ENCODE measurements around the gene CAPN6.

DNA sequence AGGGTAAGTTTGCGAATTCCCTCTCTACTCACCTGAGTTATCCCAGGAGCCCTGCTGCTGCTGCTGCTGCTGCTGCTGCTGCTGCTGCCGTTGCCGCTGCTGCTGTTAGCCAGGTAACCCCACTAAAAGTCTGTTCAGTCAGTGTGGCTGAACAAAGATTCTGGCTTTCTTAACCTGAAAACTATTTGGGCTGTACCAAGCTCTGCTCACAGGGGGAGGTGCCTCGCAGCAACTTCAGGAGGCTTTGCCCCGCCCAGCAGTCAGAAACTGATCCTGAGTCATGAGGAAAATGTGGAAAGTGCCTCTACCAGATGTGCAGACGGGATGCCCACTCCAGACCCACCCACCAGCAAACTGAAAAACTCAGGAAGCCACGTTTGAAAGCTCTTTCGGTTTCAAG is at the start of gene CAPN6:
- TF ChIP-seq, protein P1, sequence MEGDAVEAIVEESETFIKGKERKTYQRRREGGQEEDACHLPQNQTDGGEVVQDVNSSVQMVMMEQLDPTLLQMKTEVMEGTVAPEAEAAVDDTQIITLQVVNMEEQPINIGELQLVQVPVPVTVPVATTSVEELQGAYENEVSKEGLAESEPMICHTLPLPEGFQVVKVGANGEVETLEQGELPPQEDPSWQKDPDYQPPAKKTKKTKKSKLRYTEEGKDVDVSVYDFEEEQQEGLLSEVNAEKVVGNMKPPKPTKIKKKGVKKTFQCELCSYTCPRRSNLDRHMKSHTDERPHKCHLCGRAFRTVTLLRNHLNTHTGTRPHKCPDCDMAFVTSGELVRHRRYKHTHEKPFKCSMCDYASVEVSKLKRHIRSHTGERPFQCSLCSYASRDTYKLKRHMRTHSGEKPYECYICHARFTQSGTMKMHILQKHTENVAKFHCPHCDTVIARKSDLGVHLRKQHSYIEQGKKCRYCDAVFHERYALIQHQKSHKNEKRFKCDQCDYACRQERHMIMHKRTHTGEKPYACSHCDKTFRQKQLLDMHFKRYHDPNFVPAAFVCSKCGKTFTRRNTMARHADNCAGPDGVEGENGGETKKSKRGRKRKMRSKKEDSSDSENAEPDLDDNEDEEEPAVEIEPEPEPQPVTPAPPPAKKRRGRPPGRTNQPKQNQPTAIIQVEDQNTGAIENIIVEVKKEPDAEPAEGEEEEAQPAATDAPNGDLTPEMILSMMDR (IDR thresholded peaks at IDR 0.05; ENCODE audit: insufficient read depth, low read length, poor library complexity, severe bottlenecking), result no peak
- TF ChIP-seq EZH2phosphoT487 (conservative IDR thresholded peaks at IDR 0.05; ENCODE audit: low read length), result no peak

Measured in SU-DHL-6 (cell line).